Retinal pigment epithelial cell (primary cell): ENCODE measurements around the gene DHRS11.

Experiments
- DNase-seq: peaks from one replicate; pipeline ENCODE4 v3.0.0-alpha.2; 2010; ENCODE audit warnings: low read depth
- H3K4me3 ChIP-seq: 2 replicates; pipeline ENCODE4 v1.5.1; 2011; ENCODE audit warnings: mild to moderate bottlenecking, low read length, control low read depth, moderate library complexity
- CTCF ChIP-seq: conservative IDR thresholded peaks from 2 replicates; pipeline ENCODE4 v1.5.1; 2011; ENCODE audit warnings: low read depth, low read length, control low read depth, inconsistent platforms

DHRS11 gene

GRCh38 chr17:36546418-36547093, 45.1 kb upstream of the DHRS11 start:
- no peak for TF ChIP-seq CTCF
- no peak for DNase-seq
- peak overlapping the region; percentile 94 for H3K4me3 ChIP-seq

GRCh38 chr17:36547776-36548175, 43.9 kb upstream of the DHRS11 start:
- no peak overlapping the region for H3K4me3 ChIP-seq
- no peak for TF ChIP-seq CTCF
- no peak for DNase-seq

- no peak for TF ChIP-seq CTCF
- no peak for DNase-seq
- H3K4me3 ChIP-seq = no peak overlapping the region
Observed at GRCh38 chr17:36550491-36551417, 40.9 kb upstream of the DHRS11 start.

- H3K4me3 ChIP-seq = no peak overlapping the region
- DNase-seq = no peak
- no peak for TF ChIP-seq CTCF
Observed at GRCh38 chr17:36553459-36553858, 38.2 kb upstream of the DHRS11 start.

GRCh38 chr17:36566081-36566480, 25.6 kb upstream of the DHRS11 start:
- TF ChIP-seq CTCF = no peak
- H3K4me3 ChIP-seq = no peak overlapping the region
- no peak for DNase-seq

- no peak for TF ChIP-seq CTCF
- no peak overlapping the region for H3K4me3 ChIP-seq
- no peak for DNase-seq
Observed at GRCh38 chr17:36575028-36575427, 16.7 kb upstream of the DHRS11 start.

GRCh38 chr17:36576793-36577192, 14.9 kb upstream of the DHRS11 start:
- no peak overlapping the region for H3K4me3 ChIP-seq
- DNase-seq = no peak
- no peak for TF ChIP-seq CTCF
